GM12865 (cell line): ENCODE measurements around the gene LYRM4.
A peak's percentile ranks its signal among the peaks of the same experiment; 100 is the strongest.

Experiments
- DNase-seq: peaks from one replicate; pipeline ENCODE4 v3.0.0; 2010; ENCODE audit warnings: low read depth
- H3K4me3 ChIP-seq: 2 replicates; pipeline ENCODE4 v1.5.1; 2011; ENCODE audit warnings: mild to moderate bottlenecking, low read depth, low read length, control low read depth
- TF ChIP-seq, protein P1 (sequence below): IDR thresholded peaks from 2 replicates; pipeline ENCODE4 v1.5.1; 2011; ENCODE audit warnings: low read length, control low read depth, low read depth, inconsistent platforms; ENCODE audit not compliant: insufficient read depth; ENCODE audit errors: missing control alignments

The LYRM4 gene

DNA sequence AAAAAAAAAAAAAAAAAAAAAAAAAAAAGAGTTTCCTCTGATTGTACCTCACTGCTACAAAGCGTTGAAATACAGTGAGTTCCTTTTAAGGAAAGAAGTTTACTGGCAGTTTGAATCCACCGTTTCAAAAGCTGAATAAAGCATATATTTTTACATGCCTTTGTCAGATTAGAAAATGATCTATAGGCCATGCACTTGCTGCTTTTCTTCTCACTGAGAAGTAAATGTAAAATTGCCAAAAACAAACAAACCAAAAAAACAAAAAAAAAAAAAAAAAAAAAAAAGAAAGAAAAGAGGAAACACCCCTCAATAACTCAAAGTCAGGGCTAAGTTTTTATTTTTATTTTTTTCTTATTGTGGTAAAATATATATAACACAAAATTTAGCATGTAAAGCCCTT lies 81.9 kb downstream of the LYRM4 start:
- TF ChIP-seq, protein P1, sequence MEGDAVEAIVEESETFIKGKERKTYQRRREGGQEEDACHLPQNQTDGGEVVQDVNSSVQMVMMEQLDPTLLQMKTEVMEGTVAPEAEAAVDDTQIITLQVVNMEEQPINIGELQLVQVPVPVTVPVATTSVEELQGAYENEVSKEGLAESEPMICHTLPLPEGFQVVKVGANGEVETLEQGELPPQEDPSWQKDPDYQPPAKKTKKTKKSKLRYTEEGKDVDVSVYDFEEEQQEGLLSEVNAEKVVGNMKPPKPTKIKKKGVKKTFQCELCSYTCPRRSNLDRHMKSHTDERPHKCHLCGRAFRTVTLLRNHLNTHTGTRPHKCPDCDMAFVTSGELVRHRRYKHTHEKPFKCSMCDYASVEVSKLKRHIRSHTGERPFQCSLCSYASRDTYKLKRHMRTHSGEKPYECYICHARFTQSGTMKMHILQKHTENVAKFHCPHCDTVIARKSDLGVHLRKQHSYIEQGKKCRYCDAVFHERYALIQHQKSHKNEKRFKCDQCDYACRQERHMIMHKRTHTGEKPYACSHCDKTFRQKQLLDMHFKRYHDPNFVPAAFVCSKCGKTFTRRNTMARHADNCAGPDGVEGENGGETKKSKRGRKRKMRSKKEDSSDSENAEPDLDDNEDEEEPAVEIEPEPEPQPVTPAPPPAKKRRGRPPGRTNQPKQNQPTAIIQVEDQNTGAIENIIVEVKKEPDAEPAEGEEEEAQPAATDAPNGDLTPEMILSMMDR, result no peak
- H3K4me3 ChIP-seq, result no peak overlapping the region
- no peak for DNase-seq

DNA sequence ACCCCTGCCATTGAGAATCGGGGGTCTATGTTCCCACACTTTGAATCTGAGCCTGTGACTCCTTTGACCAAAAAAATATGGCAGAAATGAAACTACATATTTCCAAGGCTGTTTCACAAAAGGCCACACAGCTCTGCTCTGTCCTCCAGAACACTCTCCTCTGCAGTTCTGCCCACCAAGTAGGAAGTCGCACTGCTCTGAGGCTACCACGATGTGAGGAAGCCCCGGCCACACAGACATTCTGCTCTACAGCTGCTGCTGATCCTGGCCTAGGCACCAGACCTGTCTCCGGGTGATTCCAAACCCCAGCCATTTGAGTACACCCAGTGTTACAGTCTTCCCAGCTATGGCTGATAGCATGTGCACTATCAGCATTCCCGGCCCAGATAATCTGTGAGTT lies 85.1 kb downstream of the LYRM4 start:
- TF ChIP-seq, protein P1, result no peak
- peak; percentile 46 for DNase-seq
- H3K4me3 ChIP-seq, result no peak overlapping the region

DNA sequence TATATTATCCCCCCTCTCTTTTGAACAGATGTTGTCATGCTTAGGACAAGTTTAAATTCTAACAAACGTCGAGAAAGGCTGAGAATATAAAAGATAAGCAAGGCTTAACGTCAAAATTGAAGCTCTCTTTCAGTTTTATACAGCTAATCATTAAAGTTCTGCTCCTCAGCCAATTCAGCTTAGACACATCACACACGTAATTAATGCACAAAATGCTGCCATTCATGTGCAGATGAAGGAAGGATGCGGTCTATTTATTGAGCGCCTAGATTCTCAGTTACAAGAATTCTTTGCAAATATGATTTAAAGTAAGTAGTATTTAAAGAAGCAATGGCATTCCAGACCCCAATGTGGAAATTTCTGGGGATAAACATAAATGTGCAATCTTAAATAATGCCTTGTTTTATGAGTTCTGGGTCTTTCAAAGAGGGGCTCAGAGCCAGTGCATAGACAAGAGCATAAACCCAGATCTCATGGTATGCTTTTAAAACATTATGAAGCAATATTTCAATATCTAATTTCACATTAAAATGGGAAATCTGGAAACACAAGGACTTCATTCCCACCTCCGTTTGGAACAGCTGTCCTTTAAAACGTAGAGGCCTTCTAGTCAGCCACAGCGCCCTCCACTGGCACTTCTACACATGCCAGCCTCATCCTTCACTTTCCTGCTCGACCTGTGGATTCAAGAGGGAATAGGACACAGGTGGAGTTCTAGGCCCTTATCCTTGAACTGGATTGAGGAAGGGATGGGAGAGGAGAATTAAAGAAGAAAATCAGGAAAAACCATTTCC lies 85.8 kb downstream of the LYRM4 start:
- H3K4me3 ChIP-seq, result peak overlapping the region; percentile 40
- TF ChIP-seq, protein P1, result peak; percentile 78
- peak; percentile 62 for DNase-seq

DNA sequence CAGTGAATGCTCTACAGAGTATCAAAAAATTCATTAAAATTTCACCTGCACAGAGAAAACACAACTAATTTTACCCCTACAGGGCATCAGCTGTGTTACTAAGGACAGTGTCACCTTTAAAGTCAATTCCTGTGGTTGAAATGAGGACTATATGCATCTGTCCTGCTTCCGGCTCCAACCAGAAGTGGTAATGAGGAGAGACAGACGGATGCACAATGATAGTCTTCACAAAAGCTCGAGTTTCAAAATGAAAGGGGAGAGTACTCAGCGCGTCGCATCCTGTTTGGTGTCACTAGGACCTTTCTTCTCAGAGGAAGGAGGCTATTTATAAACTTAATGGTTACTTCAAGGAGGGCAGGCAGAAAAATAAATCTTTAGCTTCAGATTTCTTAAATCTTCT lies 86.5 kb downstream of the LYRM4 start:
- H3K4me3 ChIP-seq, result peak overlapping the region; percentile 40
- peak; percentile 94 for DNase-seq
- TF ChIP-seq, protein P1, result no peak

DNA sequence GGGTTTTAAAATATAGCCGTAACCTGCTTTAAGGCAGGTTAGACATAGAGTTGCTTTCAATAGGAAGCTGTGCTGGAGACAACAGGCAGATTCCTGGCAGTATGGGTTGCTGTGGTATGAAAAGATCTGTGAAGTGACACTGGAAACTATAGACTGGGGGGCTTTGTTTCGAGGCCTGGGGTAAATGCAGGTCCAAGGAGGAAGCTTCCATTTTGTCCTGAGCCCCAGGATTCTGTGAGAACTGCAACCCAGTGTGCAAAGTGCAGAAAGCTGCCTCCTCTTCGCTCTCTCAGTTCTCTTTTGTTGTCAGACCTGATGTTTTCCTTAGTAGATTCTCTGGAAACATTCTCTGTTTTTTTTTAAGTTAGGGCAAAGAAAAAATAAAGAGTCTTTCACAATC lies 86.9 kb downstream of the LYRM4 start:
- H3K4me3 ChIP-seq, result peak overlapping the region; percentile 40
- peak; percentile 64 for DNase-seq
- TF ChIP-seq, protein P1, result no peak

DNA sequence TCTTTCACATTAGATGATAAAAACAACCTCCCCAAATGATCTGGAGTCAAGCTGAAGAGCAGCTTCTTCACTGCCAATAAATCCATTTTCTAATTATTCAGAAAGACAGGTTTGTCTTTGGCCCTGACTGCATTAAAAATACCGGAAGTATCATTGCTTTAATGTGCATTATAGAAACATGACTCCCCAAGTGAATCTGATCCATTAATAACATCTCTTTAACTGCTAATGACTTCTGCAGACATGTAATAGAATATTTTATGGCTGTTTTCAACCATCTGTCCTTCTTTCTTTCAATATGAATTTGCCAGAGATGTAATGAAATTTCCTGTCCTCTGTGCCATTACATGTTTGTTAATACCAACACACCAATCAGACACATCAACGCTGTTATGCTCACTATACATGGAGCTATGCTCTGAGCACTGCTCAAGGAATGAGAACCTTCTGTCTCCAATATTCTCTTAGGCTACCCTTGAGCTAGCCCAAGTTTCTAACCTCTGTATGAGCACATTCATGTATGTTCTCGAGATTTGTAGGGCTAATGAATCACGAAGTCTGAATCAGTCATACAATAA lies 87.8 kb downstream of the LYRM4 start:
- no peak overlapping the region for H3K4me3 ChIP-seq
- TF ChIP-seq, protein P1, result no peak
- no peak for DNase-seq
